ENCODE measurements around the gene QSER1.

DNA sequence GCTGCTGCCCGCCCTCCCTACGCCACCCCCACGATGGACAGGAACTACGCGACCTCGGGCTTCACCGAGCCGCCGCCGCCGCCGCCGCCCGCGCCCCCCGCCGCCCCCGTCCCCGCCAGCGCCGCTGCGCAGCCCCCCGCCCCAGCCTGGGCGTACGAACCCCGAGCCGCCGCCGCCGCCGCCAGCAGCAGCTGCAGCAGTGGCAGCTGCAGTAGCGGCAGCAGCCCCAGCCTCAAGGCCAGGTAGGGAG lies 407 bp downstream of the QSER1 start:
- no peak for TF ChIP-seq GABPA (IDR thresholded peaks at IDR 0.05 in 1 of 2, conservative IDR thresholded peaks at IDR 0.05 in 1 of 2)
- TF ChIP-seq, protein P1, sequence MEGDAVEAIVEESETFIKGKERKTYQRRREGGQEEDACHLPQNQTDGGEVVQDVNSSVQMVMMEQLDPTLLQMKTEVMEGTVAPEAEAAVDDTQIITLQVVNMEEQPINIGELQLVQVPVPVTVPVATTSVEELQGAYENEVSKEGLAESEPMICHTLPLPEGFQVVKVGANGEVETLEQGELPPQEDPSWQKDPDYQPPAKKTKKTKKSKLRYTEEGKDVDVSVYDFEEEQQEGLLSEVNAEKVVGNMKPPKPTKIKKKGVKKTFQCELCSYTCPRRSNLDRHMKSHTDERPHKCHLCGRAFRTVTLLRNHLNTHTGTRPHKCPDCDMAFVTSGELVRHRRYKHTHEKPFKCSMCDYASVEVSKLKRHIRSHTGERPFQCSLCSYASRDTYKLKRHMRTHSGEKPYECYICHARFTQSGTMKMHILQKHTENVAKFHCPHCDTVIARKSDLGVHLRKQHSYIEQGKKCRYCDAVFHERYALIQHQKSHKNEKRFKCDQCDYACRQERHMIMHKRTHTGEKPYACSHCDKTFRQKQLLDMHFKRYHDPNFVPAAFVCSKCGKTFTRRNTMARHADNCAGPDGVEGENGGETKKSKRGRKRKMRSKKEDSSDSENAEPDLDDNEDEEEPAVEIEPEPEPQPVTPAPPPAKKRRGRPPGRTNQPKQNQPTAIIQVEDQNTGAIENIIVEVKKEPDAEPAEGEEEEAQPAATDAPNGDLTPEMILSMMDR (IDR thresholded peaks at IDR 0.05; ENCODE audit: low read depth, low read length, missing input control): no peak
- no peak for TF ChIP-seq RAD21 (IDR thresholded peaks at IDR 0.05)
- TF ChIP-seq, protein P2, sequence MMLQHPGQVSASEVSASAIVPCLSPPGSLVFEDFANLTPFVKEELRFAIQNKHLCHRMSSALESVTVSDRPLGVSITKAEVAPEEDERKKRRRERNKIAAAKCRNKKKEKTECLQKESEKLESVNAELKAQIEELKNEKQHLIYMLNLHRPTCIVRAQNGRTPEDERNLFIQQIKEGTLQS (IDR thresholded peaks at IDR 0.05): no peak
- TF ChIP-seq JUND (IDR thresholded peaks at IDR 0.05): no peak
- TF ChIP-seq, protein P3, sequence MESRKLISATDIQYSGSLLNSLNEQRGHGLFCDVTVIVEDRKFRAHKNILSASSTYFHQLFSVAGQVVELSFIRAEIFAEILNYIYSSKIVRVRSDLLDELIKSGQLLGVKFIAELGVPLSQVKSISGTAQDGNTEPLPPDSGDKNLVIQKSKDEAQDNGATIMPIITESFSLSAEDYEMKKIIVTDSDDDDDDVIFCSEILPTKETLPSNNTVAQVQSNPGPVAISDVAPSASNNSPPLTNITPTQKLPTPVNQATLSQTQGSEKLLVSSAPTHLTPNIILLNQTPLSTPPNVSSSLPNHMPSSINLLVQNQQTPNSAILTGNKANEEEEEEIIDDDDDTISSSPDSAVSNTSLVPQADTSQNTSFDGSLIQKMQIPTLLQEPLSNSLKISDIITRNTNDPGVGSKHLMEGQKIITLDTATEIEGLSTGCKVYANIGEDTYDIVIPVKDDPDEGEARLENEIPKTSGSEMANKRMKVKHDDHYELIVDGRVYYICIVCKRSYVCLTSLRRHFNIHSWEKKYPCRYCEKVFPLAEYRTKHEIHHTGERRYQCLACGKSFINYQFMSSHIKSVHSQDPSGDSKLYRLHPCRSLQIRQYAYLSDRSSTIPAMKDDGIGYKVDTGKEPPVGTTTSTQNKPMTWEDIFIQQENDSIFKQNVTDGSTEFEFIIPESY (IDR thresholded peaks at IDR 0.05): no peak
- no peak for TF ChIP-seq FOXA1 (IDR thresholded peaks at IDR 0.05)
- no peak for TF ChIP-seq SP1 (IDR thresholded peaks at IDR 0.05)
- TF ChIP-seq, protein P4, sequence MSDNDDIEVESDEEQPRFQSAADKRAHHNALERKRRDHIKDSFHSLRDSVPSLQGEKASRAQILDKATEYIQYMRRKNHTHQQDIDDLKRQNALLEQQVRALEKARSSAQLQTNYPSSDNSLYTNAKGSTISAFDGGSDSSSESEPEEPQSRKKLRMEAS (IDR thresholded peaks at IDR 0.05): no peak
- TF ChIP-seq, protein P5, sequence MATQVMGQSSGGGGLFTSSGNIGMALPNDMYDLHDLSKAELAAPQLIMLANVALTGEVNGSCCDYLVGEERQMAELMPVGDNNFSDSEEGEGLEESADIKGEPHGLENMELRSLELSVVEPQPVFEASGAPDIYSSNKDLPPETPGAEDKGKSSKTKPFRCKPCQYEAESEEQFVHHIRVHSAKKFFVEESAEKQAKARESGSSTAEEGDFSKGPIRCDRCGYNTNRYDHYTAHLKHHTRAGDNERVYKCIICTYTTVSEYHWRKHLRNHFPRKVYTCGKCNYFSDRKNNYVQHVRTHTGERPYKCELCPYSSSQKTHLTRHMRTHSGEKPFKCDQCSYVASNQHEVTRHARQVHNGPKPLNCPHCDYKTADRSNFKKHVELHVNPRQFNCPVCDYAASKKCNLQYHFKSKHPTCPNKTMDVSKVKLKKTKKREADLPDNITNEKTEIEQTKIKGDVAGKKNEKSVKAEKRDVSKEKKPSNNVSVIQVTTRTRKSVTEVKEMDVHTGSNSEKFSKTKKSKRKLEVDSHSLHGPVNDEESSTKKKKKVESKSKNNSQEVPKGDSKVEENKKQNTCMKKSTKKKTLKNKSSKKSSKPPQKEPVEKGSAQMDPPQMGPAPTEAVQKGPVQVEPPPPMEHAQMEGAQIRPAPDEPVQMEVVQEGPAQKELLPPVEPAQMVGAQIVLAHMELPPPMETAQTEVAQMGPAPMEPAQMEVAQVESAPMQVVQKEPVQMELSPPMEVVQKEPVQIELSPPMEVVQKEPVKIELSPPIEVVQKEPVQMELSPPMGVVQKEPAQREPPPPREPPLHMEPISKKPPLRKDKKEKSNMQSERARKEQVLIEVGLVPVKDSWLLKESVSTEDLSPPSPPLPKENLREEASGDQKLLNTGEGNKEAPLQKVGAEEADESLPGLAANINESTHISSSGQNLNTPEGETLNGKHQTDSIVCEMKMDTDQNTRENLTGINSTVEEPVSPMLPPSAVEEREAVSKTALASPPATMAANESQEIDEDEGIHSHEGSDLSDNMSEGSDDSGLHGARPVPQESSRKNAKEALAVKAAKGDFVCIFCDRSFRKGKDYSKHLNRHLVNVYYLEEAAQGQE (IDR thresholded peaks at IDR 0.05): no peak
- no peak for TF ChIP-seq FOXA2 (IDR thresholded peaks at IDR 0.05)

Data from liver (tissue), 3 donors.